ENCODE results near the gene NMNAT3.

NMNAT3 gene

GRCh38 chr3:139710212-139710611 lies 32.4 kb upstream of the NMNAT3 start:
- H3K4me3 ChIP-seq (ENCODE audit: low read length) = no peak overlapping the region
- DNase-seq (ENCODE audit: low read depth) = no peak
- TF ChIP-seq CTCF (conservative IDR thresholded peaks at IDR 0.05; ENCODE audit: low read depth, low read length) = no peak

GRCh38 chr3:139705631-139706030 lies 27.9 kb upstream of the NMNAT3 start:
- TF ChIP-seq CTCF (conservative IDR thresholded peaks at IDR 0.05; ENCODE audit: low read depth, low read length) = no peak
- no peak for DNase-seq (ENCODE audit: low read depth)
- no peak overlapping the region for H3K4me3 ChIP-seq (ENCODE audit: low read length)

GRCh38 chr3:139696314-139696604 lies 18.5 kb upstream of the NMNAT3 start:
- no peak overlapping the region for H3K4me3 ChIP-seq (ENCODE audit: low read length)
- no peak for TF ChIP-seq CTCF (conservative IDR thresholded peaks at IDR 0.05; ENCODE audit: low read depth, low read length)
- no peak for DNase-seq (ENCODE audit: low read depth)

GRCh38 chr3:139695426-139696313 lies 17.9 kb upstream of the NMNAT3 start:
- TF ChIP-seq CTCF (conservative IDR thresholded peaks at IDR 0.05; ENCODE audit: low read depth, low read length) = no peak
- no peak overlapping the region for H3K4me3 ChIP-seq (ENCODE audit: low read length)
- DNase-seq (ENCODE audit: low read depth) = no peak

GRCh38 chr3:139695007-139695406 lies 17.2 kb upstream of the NMNAT3 start:
- DNase-seq (ENCODE audit: low read depth) = no peak
- no peak overlapping the region for H3K4me3 ChIP-seq (ENCODE audit: low read length)
- TF ChIP-seq CTCF (conservative IDR thresholded peaks at IDR 0.05; ENCODE audit: low read depth, low read length) = no peak

GRCh38 chr3:139694542-139694941 lies 16.8 kb upstream of the NMNAT3 start:
- no peak overlapping the region for H3K4me3 ChIP-seq (ENCODE audit: low read length)
- TF ChIP-seq CTCF (conservative IDR thresholded peaks at IDR 0.05; ENCODE audit: low read depth, low read length) = no peak
- no peak for DNase-seq (ENCODE audit: low read depth)

- DNase-seq (ENCODE audit: low read depth) = no peak
- no peak for TF ChIP-seq CTCF (conservative IDR thresholded peaks at IDR 0.05; ENCODE audit: low read depth, low read length)
- no peak overlapping the region for H3K4me3 ChIP-seq (ENCODE audit: low read length)
Observed at GRCh38 chr3:139691619-139692018, 13.8 kb upstream of the NMNAT3 start.

All from retinal pigment epithelial cell (primary cell).